ENCODE data around the gene DCBLD1. TPM values are rescaled to one million over a fixed set of nuclear protein-coding genes. Genes with fewer than 3 reads are reported as not detected.

DCBLD1 gene
- total and polyA plus RNA-seq, 9 of the 15 experiments (the other 6 are each of a cell fraction or from before 2014, with no cell fraction given) = 0.80 to 8.5 (median 6.8) TPM

GRCh38 chr6:117483004-117483644 lies 650 bp downstream of the DCBLD1 start (continued):
- TF ChIP-seq ETS1 (conservative IDR thresholded peaks at IDR 0.05; ENCODE audit: control insufficient read depth, low read depth, low read length) (no peak; the same call in 1 of the 2 replicates), POLR3A (IDR thresholded peaks at IDR 0.05; ENCODE audit: borderline replicate concordance, extremely low read depth, insufficient read depth, insufficient read length) (no peak), ZFP1 (CRISPR knock-in tag; IDR thresholded peaks at IDR 0.05) (no peak), RBBP5 (IDR thresholded peaks at IDR 0.05; ENCODE audit: borderline replicate concordance, insufficient read depth, low read length, poor library complexity, severe bottlenecking) (peak; percentile 85), SAFB (IDR thresholded peaks at IDR 0.05; ENCODE audit: borderline replicate concordance, low read depth, low read length) (no peak), SMARCA5 (IDR thresholded peaks at IDR 0.05) (no peak), NKRF (IDR thresholded peaks at IDR 0.05; ENCODE audit: borderline replicate concordance) (peak; percentile 63; the same call in 1 of the 2 replicates), HNRNPH1 (optimal IDR thresholded peaks at IDR 0.05; ENCODE audit: low read depth, low read length) (no peak), ZBTB2 (IDR thresholded peaks at IDR 0.05) (no peak), SMAD2 (IDR thresholded peaks at IDR 0.05; ENCODE audit: low read depth, low read length) (no peak), KLF10 (CRISPR knock-in tag; IDR thresholded peaks at IDR 0.05) (no peak), BCOR (IDR thresholded peaks at IDR 0.05) (peak; percentile 53; the same call in 1 of the 2 replicates)
